Forelimb muscle (tissue), 1 donor: Measurements from ENCODE around the gene TPSAB1. TPM values are rescaled to one million over a fixed set of nuclear protein-coding genes. Genes with fewer than 3 reads are reported as not detected.
"Not testable (repeated sequence)": the region's sequence is repeated elsewhere in the genome, so short reads cannot be mapped to it uniquely, and the experiment has no call there.

ENCODE experiments used
- DNase-seq: peaks from one replicate; pipeline ENCODE4 v3.0.0-alpha.2; 2013; ENCODE audit warnings: low read depth
- polyA plus RNA-seq: library from polyadenylated mRNA; unstranded; fragments of 120-200 nt; gene quantifications from one replicate; pipeline ENCODE4 v1.2.1, GENCODE V29; 2013; ENCODE audit not compliant: insufficient read length

The TPSAB1 gene
- polyA plus RNA-seq, 1 donor, result 1.2 TPM

- DNase-seq, result not testable (repeated sequence)
Measured at GRCh38 chr16:1247903-1248537, 7.5 kb downstream of the TPSAB1 start.

GRCh38 chr16:1249031-1249755 is 8.7 kb downstream of the TPSAB1 start:
- DNase-seq, result not testable (repeated sequence)

- DNase-seq, result not testable (repeated sequence)
Measured at GRCh38 chr16:1253701-1254364, 13.3 kb downstream of the TPSAB1 start.

GRCh38 chr16:1254821-1255220 is 14.3 kb downstream of the TPSAB1 start:
- DNase-seq, result not testable (repeated sequence)

- DNase-seq, result not testable (repeated sequence)
Measured at GRCh38 chr16:1255276-1256122, 15.0 kb downstream of the TPSAB1 start, which contains the start of gene TPSD1. Gene TPSD1 (plus strand): TSS chr16:1256069. CDS start chr16:1256281, 212 bp downstream.

- DNase-seq, result not testable (repeated sequence)
Measured at GRCh38 chr16:1256296-1256873, 15.9 kb downstream of the TPSAB1 start.

- no peak for DNase-seq
Measured at GRCh38 chr16:1256874-1257322, 16.4 kb downstream of the TPSAB1 start.

- DNase-seq, result no peak
Measured at GRCh38 chr16:1257561-1258224, 17.2 kb downstream of the TPSAB1 start.

- no peak for DNase-seq
Measured at GRCh38 chr16:1258225-1258600, 17.7 kb downstream of the TPSAB1 start.

GRCh38 chr16:1258906-1259759 is 18.6 kb downstream of the TPSAB1 start:
- DNase-seq, result no peak

GRCh38 chr16:1259760-1260068 is 19.2 kb downstream of the TPSAB1 start:
- no peak for DNase-seq

GRCh38 chr16:1260101-1260680 is 19.7 kb downstream of the TPSAB1 start:
- DNase-seq, result no peak

GRCh38 chr16:1261131-1261892 is 20.8 kb downstream of the TPSAB1 start:
- DNase-seq, result no peak

- DNase-seq, result no peak
Measured at GRCh38 chr16:1262210-1262845, 21.8 kb downstream of the TPSAB1 start.

- no peak for DNase-seq
Measured at GRCh38 chr16:1262846-1263221, 22.3 kb downstream of the TPSAB1 start.

- DNase-seq, result no peak
Measured at GRCh38 chr16:1263591-1264344, 23.3 kb downstream of the TPSAB1 start.

GRCh38 chr16:1264345-1265089 is 24.0 kb downstream of the TPSAB1 start:
- no peak for DNase-seq
